Measurements from ENCODE around the gene TAS2R4. TPM values are rescaled to one million over a fixed set of nuclear protein-coding genes. Genes with fewer than 3 reads are reported as not detected.
"Not testable (repeated sequence)": the region's sequence is repeated elsewhere in the genome, so short reads cannot be mapped to it uniquely, and the experiment has no call there.

Gene TAS2R4
- total and polyA plus RNA-seq, 2 donors (not counting 3 experiments of a cell fraction or from before 2014, with no cell fraction given), result 0.30 to 1.4 TPM

- ChIA-PET CTCF (interaction anchor here (1.3 kb wide), 1 partner anchor 25 kb away, joined by 4 read pairs; the partner anchor contains the start of gene SSBP1), POLR2A (no interaction called here)
- Histone ChIP-seq H4K20me1 (replicated peaks; ENCODE audit: control insufficient read depth, extremely low read depth, insufficient read depth, low read length) (no peaks in the 10 kb centered on the region), H3K4me2 (ENCODE audit: insufficient read depth, low read length) (no peak within 1 kb of the TSS), H3K9me3 (replicated peaks; ENCODE audit: control insufficient read depth, insufficient read depth, low read length) (no peaks in the 10 kb centered on the region), H3K36me3 (ENCODE audit: control insufficient read depth in 2 of 2, extremely low read depth in 1 of 2, insufficient read depth in 2 of 2, low read length in 2 of 2) (peaks cover 0 to 11% of the 10 kb centered on the region in 2 experiments), H3K9ac (replicated peaks; ENCODE audit: extremely low read depth, insufficient read depth, low read length) (no peak within 1 kb of the TSS), H3K79me2 (ENCODE audit: control insufficient read depth, insufficient read depth, low read length) (no peaks in the 10 kb centered on the region), H3K27me3 (ENCODE audit: control insufficient read depth in 2 of 2, insufficient read depth in 2 of 2, low read length in 2 of 2) (no peaks in the 10 kb centered on the region), H2AFZ (ENCODE audit: low read depth, low read length) (no peak within 1 kb of the TSS), H3K27ac (ENCODE audit: insufficient read depth, low read depth, low read length) (no peak within 1 kb of the TSS), H3K9me1 (replicated peaks; ENCODE audit: control insufficient read depth, extremely low read depth, insufficient read depth, low read length) (no peaks in the 10 kb centered on the region), H3K4me3 (replicated peaks in 1 of 3; ENCODE audit: insufficient read depth in 1 of 3, low read depth in 1 of 3, low read length in 3 of 3) (no peak within 1 kb of the TSS), H3K4me1 (ENCODE audit: control insufficient read depth, extremely low read depth, insufficient read depth, low read length) (no peaks in the 10 kb centered on the region)
- intact Hi-C loops (cut with micrococcal nuclease), result no loop called here
- FAIRE-seq, result no peak
- TF ChIP-seq POLR2AphosphoS5 (IDR thresholded peaks at IDR 0.05; ENCODE audit: insufficient read depth, low read depth, low read length), result no peak
- TF ChIP-seq JUN (IDR thresholded peaks at IDR 0.05; ENCODE audit: borderline replicate concordance, insufficient read depth, insufficient read length, low read depth), result no peak
- no peak for TF ChIP-seq FOS (IDR thresholded peaks at IDR 0.05; ENCODE audit: borderline replicate concordance, insufficient read depth, low read length)
- TF ChIP-seq MYC (IDR thresholded peaks at IDR 0.05; ENCODE audit: low read depth, low read length), result no peak
- TF ChIP-seq POLR2A (IDR thresholded peaks at IDR 0.05; ENCODE audit: low read depth, low read length), result no peak
- no peak for TF ChIP-seq CTCF (IDR thresholded peaks at IDR 0.05; ENCODE audit: extremely low read depth in 1 of 2, insufficient read depth in 1 of 2, low read depth in 1 of 2, low read length in 2 of 2)
- no peak for TF ChIP-seq MAX (IDR thresholded peaks at IDR 0.05; ENCODE audit: insufficient read depth, insufficient read length)
- TF ChIP-seq EZH2 (IDR thresholded peaks at IDR 0.05; ENCODE audit: borderline replicate concordance, low read depth, low read length, severe bottlenecking), result no peak
- TF ChIP-seq GATA2 (IDR thresholded peaks at IDR 0.05; ENCODE audit: insufficient read depth, insufficient read length, low read depth, low read length), result no peak
- dilution Hi-C loops (cut with MboI; ENCODE audit: extremely low pct_ligation_motif_present, low sequenced_read_pairs), result no loop called here
- no TSS peak for BruUV-seq (replicated peaks)
- DNase-seq (ENCODE audit: low read depth, low spot score), result no peak
Observed at GRCh38 chr7:141763797-141764196, 12.7 kb upstream of the TAS2R4 start, which contains the start of gene TAS2R3. TSS of gene TAS2R3 (plus strand) at chr7:141764097. CDS start at chr7:141764159, 62 bp downstream.

GRCh38 chr7:141770083-141770583, 6.3 kb upstream of the TAS2R4 start:
- intact Hi-C loops (cut with micrococcal nuclease); H3K27me3 ChIP-seq (ENCODE audit: control insufficient read depth in 2 of 2, insufficient read depth in 2 of 2, low read length in 2 of 2); H3K4me3 ChIP-seq (replicated peaks in 1 of 3; ENCODE audit: insufficient read depth in 1 of 3, low read depth in 1 of 3, low read length in 3 of 3); H3K36me3 ChIP-seq (ENCODE audit: control insufficient read depth in 2 of 2, extremely low read depth in 1 of 2, insufficient read depth in 2 of 2, low read length in 2 of 2); H3K9me3 ChIP-seq (replicated peaks; ENCODE audit: control insufficient read depth, insufficient read depth, low read length); H3K9me1 ChIP-seq (replicated peaks; ENCODE audit: control insufficient read depth, extremely low read depth, insufficient read depth, low read length); H2AFZ ChIP-seq (ENCODE audit: low read depth, low read length); H4K20me1 ChIP-seq (replicated peaks; ENCODE audit: control insufficient read depth, extremely low read depth, insufficient read depth, low read length); dilution Hi-C loops (cut with MboI; ENCODE audit: extremely low pct_ligation_motif_present, low sequenced_read_pairs); H3K9ac ChIP-seq (replicated peaks; ENCODE audit: extremely low read depth, insufficient read depth, low read length); BruUV-seq (replicated peaks); H3K79me2 ChIP-seq (ENCODE audit: control insufficient read depth, insufficient read depth, low read length); DNase-seq (ENCODE audit: low read depth, low spot score); H3K4me1 ChIP-seq (ENCODE audit: control insufficient read depth, extremely low read depth, insufficient read depth, low read length); H3K4me2 ChIP-seq (ENCODE audit: insufficient read depth, low read length); POLR2A ChIA-PET; H3K27ac ChIP-seq (ENCODE audit: insufficient read depth, low read depth, low read length); FAIRE-seq: not testable (repeated sequence)
- CTCF ChIA-PET, result interaction anchor here (1.2 kb wide), 1 partner anchor 16 kb away, joined by 4 read pairs; no protein-coding TSS in a partner anchor

All from endothelial cell of umbilical vein (primary cell).